Osteocyte (in vitro differentiated cells): Measurements from ENCODE around the gene RAB21. TPM values are rescaled to one million over a fixed set of nuclear protein-coding genes. Genes with fewer than 3 reads are reported as not detected.

ENCODE experiments used
- DNase-seq: peaks from one replicate; pipeline ENCODE4 v3.0.0; 2021; ENCODE audit warnings: mixed read lengths; ENCODE audit not compliant: unreplicated experiment; ENCODE audit errors: extremely low spot score
- H3K27ac Mint-ChIP-seq: one replicate; pipeline ENCODE4 v1.8.0; 2021; ENCODE audit warnings: mild to moderate bottlenecking, mixed read lengths; ENCODE audit not compliant: unreplicated experiment
- H3K27me3 Mint-ChIP-seq: one replicate; pipeline ENCODE4 v1.8.0; 2021; ENCODE audit warnings: mixed read lengths; ENCODE audit not compliant: unreplicated experiment
- H3K36me3 Mint-ChIP-seq: one replicate; pipeline ENCODE4 v1.8.0; 2021; ENCODE audit warnings: mixed read lengths; ENCODE audit not compliant: unreplicated experiment
- H3K4me1 Mint-ChIP-seq: one replicate; pipeline ENCODE4 v1.8.0; 2021; ENCODE audit warnings: mixed read lengths; ENCODE audit not compliant: unreplicated experiment
- H3K4me3 Mint-ChIP-seq: one replicate; pipeline ENCODE4 v1.8.0; 2021; ENCODE audit warnings: mild to moderate bottlenecking, moderate library complexity, mixed read lengths; ENCODE audit not compliant: unreplicated experiment
- H3K9me3 Mint-ChIP-seq: one replicate; pipeline ENCODE4 v1.8.0; 2021; ENCODE audit warnings: mixed read lengths; ENCODE audit not compliant: unreplicated experiment
- CTCF ChIP-seq: fragments of 200-600 bp; sonication (generic); IDR thresholded peaks from 2 replicates; pipeline ENCODE4 v1.5.0; 2021; ENCODE audit warnings: antibody characterized with exemption, mild to moderate bottlenecking, moderate library complexity
- total RNA-seq: library from RNA; stranded (reverse); gene quantifications from 2 replicates; pipeline ENCODE4 v1.2.1, GENCODE V29; 2021

The RAB21 gene
- total RNA-seq, 1 donor from 2014 or later, result 70.6 TPM

- Mint-ChIP-seq H3K4me3 (no peak overlapping the region), H3K36me3 (peaks cover 34% of the 10 kb centered on the region), H3K27ac (no peak overlapping the region), H3K27me3 (no peaks in the 10 kb centered on the region), H3K9me3 (no peaks in the 10 kb centered on the region), H3K4me1 (peaks cover 4% of the 10 kb centered on the region)
- no peak for TF ChIP-seq CTCF
- no peak for DNase-seq
These were observed 16.4 kb downstream of the RAB21 start for GRCh38 chr12:71771069-71771468.

GRCh38 chr12:71772735-71773134 lies 18.1 kb downstream of the RAB21 start:
- no peak for DNase-seq
- peaks cover 34% of the 10 kb centered on the region for H3K36me3 Mint-ChIP-seq
- H3K4me3 Mint-ChIP-seq, result no peak overlapping the region
- no peak for TF ChIP-seq CTCF
- H3K9me3 Mint-ChIP-seq, result no peaks in the 10 kb centered on the region
- H3K27me3 Mint-ChIP-seq, result no peaks in the 10 kb centered on the region
- no peak overlapping the region for H3K27ac Mint-ChIP-seq
- peaks cover 4% of the 10 kb centered on the region for H3K4me1 Mint-ChIP-seq

GRCh38 chr12:71780237-71780822 lies 25.7 kb downstream of the RAB21 start:
- H3K27ac Mint-ChIP-seq, result peak overlapping the region; percentile 40
- peak overlapping the region; percentile 19 for H3K4me3 Mint-ChIP-seq
- H3K27me3 Mint-ChIP-seq, result no peaks in the 10 kb centered on the region
- TF ChIP-seq CTCF, result peak; percentile 78
- H3K4me1 Mint-ChIP-seq, result peaks cover 1% of the 10 kb centered on the region
- peaks cover 13% of the 10 kb centered on the region for H3K36me3 Mint-ChIP-seq
- DNase-seq, result no peak
- H3K9me3 Mint-ChIP-seq, result no peaks in the 10 kb centered on the region

- DNase-seq, result no peak
- Mint-ChIP-seq H3K4me1 (peaks cover 1% of the 10 kb centered on the region), H3K27ac (no peak overlapping the region), H3K4me3 (no peak overlapping the region), H3K9me3 (no peaks in the 10 kb centered on the region), H3K27me3 (no peaks in the 10 kb centered on the region), H3K36me3 (peaks cover 22% of the 10 kb centered on the region)
- TF ChIP-seq CTCF, result no peak
These were observed 27.4 kb downstream of the RAB21 start for GRCh38 chr12:71782017-71782416.

GRCh38 chr12:71786829-71787228 lies 32.2 kb downstream of the RAB21 start:
- TF ChIP-seq CTCF, result no peak
- H3K27me3 Mint-ChIP-seq, result no peaks in the 10 kb centered on the region
- H3K9me3 Mint-ChIP-seq, result no peaks in the 10 kb centered on the region
- no peaks in the 10 kb centered on the region for H3K4me1 Mint-ChIP-seq
- no peak overlapping the region for H3K27ac Mint-ChIP-seq
- H3K36me3 Mint-ChIP-seq, result peaks cover 36% of the 10 kb centered on the region
- no peak overlapping the region for H3K4me3 Mint-ChIP-seq
- no peak for DNase-seq
